HG02870 (cell line): Measurements from ENCODE around the gene CRTC1.

ENCODE experiments used
- ATAC-seq: cut with Tn5 transposase; IDR thresholded peaks from one replicate; pipeline ENCODE4 v1.9.1; 2021; ENCODE audit warnings: mild to moderate bottlenecking, moderate library complexity; ENCODE audit not compliant: unreplicated experiment

Gene CRTC1, protein sequence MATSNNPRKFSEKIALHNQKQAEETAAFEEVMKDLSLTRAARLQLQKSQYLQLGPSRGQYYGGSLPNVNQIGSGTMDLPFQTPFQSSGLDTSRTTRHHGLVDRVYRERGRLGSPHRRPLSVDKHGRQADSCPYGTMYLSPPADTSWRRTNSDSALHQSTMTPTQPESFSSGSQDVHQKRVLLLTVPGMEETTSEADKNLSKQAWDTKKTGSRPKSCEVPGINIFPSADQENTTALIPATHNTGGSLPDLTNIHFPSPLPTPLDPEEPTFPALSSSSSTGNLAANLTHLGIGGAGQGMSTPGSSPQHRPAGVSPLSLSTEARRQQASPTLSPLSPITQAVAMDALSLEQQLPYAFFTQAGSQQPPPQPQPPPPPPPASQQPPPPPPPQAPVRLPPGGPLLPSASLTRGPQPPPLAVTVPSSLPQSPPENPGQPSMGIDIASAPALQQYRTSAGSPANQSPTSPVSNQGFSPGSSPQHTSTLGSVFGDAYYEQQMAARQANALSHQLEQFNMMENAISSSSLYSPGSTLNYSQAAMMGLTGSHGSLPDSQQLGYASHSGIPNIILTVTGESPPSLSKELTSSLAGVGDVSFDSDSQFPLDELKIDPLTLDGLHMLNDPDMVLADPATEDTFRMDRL

GRCh38 chr19:18683109-18683957, at the start of gene CRTC1:
CRTC1 (plus strand) TSS chr19:18683680; CDS start chr19:18683703, 23 bp downstream.
- peak; percentile 69 for ATAC-seq

GRCh38 chr19:18634612-18635297, 48.7 kb upstream of the CRTC1 start:
- no peak for ATAC-seq

DNA sequence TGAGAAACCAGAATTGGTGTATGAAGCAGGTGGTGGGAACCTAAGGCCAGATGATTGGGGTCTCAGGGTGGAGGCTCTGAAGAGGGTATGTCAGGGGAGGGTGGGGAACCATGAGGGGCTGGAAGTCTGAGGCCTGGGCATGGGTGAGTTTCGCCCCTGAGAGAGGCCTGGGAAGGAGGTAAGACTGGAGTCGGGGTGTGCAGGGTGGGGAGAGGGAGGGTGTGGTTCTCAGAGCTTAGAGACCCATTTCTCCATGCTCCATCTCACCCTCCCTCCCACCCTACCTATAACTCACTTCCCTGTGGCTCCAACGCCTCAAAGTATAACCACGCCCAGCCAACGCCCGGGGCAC, 47.7 kb upstream of the CRTC1 start:
- no peak for ATAC-seq

DNA sequence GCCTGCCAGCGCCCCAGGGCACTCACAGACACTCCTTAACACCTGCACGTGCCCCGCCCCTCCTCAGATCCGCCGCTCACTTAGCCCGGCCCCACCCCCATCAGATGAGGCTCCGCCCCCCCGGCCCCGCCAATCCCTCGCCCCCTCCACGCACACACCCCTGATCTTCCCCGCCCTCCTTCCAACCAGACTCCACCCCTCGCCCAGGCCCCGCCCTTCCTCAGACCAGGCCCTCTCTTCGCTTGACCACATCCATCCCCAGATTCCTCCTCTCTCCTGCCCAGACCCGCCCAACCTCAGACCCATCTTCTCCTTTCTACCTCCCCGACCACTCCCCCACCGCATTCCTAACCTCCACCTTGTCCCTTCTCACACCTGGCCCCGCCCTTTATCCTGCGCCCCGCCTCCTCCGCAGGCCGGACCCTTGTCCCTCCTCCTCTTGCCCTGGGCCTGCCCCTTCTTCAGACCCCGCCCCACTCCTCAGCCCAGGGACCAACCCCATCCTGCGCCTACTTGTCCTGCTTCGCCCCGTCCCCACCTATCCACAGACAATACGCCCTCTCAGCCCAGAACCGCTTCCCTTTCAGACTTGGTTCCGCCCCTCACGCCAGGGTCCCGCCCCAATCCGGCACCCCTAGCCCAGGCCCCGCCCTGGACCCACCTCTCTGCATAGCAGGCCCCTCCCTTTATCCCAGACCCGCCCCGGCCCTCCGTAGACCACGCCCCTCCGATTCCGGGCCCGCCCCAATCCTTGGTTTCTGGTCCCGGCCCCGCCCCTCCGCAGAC, 47.1 kb upstream of the CRTC1 start:
- ATAC-seq: peak; percentile 85

DNA sequence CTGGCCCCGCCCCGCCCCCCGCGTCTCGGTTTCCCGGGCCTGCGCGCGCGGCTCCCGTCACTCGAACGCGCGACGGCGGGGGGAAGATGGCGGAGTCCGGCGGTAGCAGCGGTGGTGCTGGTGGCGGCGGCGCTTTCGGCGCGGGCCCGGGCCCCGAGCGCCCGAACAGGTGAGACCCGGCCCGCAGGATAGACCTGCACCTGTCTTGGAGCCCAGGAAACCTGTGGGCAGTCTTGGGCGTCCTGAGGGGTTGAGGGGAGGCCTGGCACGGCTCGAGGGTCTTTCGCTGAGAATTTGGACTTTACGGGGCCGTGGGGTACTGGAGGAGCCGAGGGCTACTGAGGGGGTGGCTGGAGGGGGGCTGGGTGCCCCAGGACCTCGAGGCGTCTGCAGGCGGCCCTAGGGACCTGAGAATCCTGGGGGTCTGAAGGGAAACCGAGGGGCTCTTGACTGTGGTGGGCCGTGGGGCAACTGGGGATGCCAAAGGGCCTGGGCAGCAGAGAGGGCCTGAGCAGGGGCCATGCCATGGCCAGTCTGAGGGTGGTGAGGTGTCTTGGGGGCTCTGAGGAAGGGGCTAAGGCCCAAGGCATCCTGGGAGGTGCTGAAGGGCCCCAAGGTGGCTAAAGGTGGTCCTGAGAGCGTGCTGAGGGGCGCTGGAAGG, 46.4 kb upstream of the CRTC1 start, which contains the start of gene KLHL26:
KLHL26 (plus strand) TSS at position 60 of the 661 bp plus-strand sequence; CDS start at position 87, 27 bp downstream.
- ATAC-seq: no peak

- no peak for ATAC-seq
Measured at GRCh38 chr19:18637673-18638630, 45.5 kb upstream of the CRTC1 start.

- ATAC-seq: no peak
Measured at GRCh38 chr19:18639706-18640243, 43.7 kb upstream of the CRTC1 start.

GRCh38 chr19:18644196-18645034, 39.1 kb upstream of the CRTC1 start:
- ATAC-seq: no peak

- no peak for ATAC-seq
Measured at GRCh38 chr19:18645035-18645511, 38.4 kb upstream of the CRTC1 start.

GRCh38 chr19:18646535-18647370, 36.7 kb upstream of the CRTC1 start:
- ATAC-seq: no peak

GRCh38 chr19:18647371-18647767, 36.1 kb upstream of the CRTC1 start:
- no peak for ATAC-seq

- ATAC-seq: no peak
Measured at GRCh38 chr19:18647807-18648206, 35.7 kb upstream of the CRTC1 start.

- ATAC-seq: no peak
Measured at GRCh38 chr19:18648973-18649315, 34.5 kb upstream of the CRTC1 start.

- no peak for ATAC-seq
Measured at GRCh38 chr19:18649371-18650020, 34.0 kb upstream of the CRTC1 start.

GRCh38 chr19:18650021-18650390, 33.5 kb upstream of the CRTC1 start:
- ATAC-seq: no peak
